Natural killer cell (primary cell): Measurements from ENCODE around the gene VWA7. TPM values are rescaled to one million over a fixed set of nuclear protein-coding genes. Genes with fewer than 3 reads are reported as not detected.

ENCODE experiments used
- ATAC-seq, 3 donors: fragments of 150-1000 bp in 2 of 3; fragments of 200-7000 bp in 1 of 3; cut with Tn5 transposase; 1 replicate in 1 of 3; 2 replicates in 2 of 3; pipeline ENCODE4 v1.10.0; 2021; ENCODE audit warnings: mild to moderate bottlenecking in 2 of 3, moderate library complexity in 2 of 3
- DNase-seq, 2 donors: peaks; one replicate each; pipeline versions ENCODE4 v3.0.0 to v3.0.0-alpha.2; 2013 to 2021; ENCODE audit warnings: mixed read lengths in 1 of 2
- H3K27ac ChIP-seq: one replicate; pipeline ENCODE4 v1.5.1; 2013; ENCODE audit warnings: mild to moderate bottlenecking, low read length
- H3K27me3 ChIP-seq: one replicate; pipeline ENCODE4 v1.6.1; 2013; ENCODE audit warnings: low read length; ENCODE audit not compliant: control insufficient read depth, insufficient read depth
- H3K36me3 ChIP-seq: one replicate; pipeline ENCODE4 v1.6.1; 2013; ENCODE audit warnings: low read length; ENCODE audit not compliant: control insufficient read depth, insufficient read depth
- H3K4me1 ChIP-seq: one replicate; pipeline ENCODE4 v1.6.1; 2013; ENCODE audit warnings: low read length; ENCODE audit not compliant: control insufficient read depth, insufficient read depth
- H3K4me3 ChIP-seq: one replicate; pipeline ENCODE4 v1.5.1; 2013; ENCODE audit warnings: low read length
- H3K9me3 ChIP-seq: one replicate; pipeline ENCODE4 v1.6.1; 2013; ENCODE audit warnings: low read length; ENCODE audit not compliant: control insufficient read depth, insufficient read depth
- H3K27ac Mint-ChIP-seq, 2 donors: one replicate each; pipeline ENCODE4 v1.8.0; 2022; ENCODE audit warnings: mild to moderate bottlenecking in 2 of 2, mixed read lengths in 2 of 2, moderate library complexity in 1 of 2
- H3K27me3 Mint-ChIP-seq, 2 donors: one replicate each; pipeline ENCODE4 v1.8.0; 2022; ENCODE audit warnings: low read depth in 2 of 2, mixed read lengths in 2 of 2
- H3K36me3 Mint-ChIP-seq: one replicate; pipeline ENCODE4 v1.8.0; 2022; ENCODE audit warnings: mixed read lengths
- H3K4me1 Mint-ChIP-seq, 2 donors: one replicate each; pipeline ENCODE4 v1.8.0; 2022; ENCODE audit warnings: mixed read lengths in 2 of 2
- H3K4me3 Mint-ChIP-seq: one replicate; pipeline ENCODE4 v1.8.0; 2022; ENCODE audit warnings: mild to moderate bottlenecking, moderate library complexity, mixed read lengths
- H3K9me3 Mint-ChIP-seq, 2 donors: one replicate each; pipeline ENCODE4 v1.8.0; 2022; ENCODE audit warnings: mixed read lengths in 2 of 2
- CTCF ChIP-seq: fragments of 200-600 bp; IDR thresholded peaks from one replicate; pipeline ENCODE4 v1.8.0; 2022; ENCODE audit warnings: antibody characterized with exemption
- WGBS: methylation state at CpG from one replicate; pipeline ENCODE4 v1.1.7; 2013; ENCODE audit warnings: missing lambda C conversion rate; ENCODE audit not compliant: insufficient coverage; 5-methylcytosine and 5-hydroxymethylcytosine counted together
- intact Hi-C: fragments of 100-400 bp; cut with micrococcal nuclease; formaldehyde crosslinking; loops from one replicate; pipeline ENCODE4 v1.14.2; 2022
- total RNA-seq, 4 donors: library from RNA; stranded (reverse); fragments of 120-200 nt in 1 of 4; gene quantifications; one replicate each; pipeline versions ENCODE4 v1.2.3 to v1.2.4, GENCODE V29; 2013 to 2022

The VWA7 gene
- total RNA-seq, 3 donors from 2014 or later (not counting 1 experiment from before 2014, with no cell fraction given), result 2.4 to 4.7 (median 3.2) TPM

GRCh38 chr6:31719001-31719400 lies 58.1 kb downstream of the VWA7 start:
- WGBS, result 83% methylated on average over 5 of the region's 6 CpGs
- no peak overlapping the region for H3K4me3 Mint-ChIP-seq
- no peak for TF ChIP-seq CTCF
- Histone ChIP-seq H3K9me3 (no peaks in the 10 kb centered on the region), H3K4me3 (no peak overlapping the region), H3K27me3 (no peaks in the 10 kb centered on the region), H3K36me3 (no peaks in the 10 kb centered on the region), H3K4me1 (peaks cover 13% of the 10 kb centered on the region), H3K27ac (no peak overlapping the region)
- no peak overlapping the region for H3K27ac Mint-ChIP-seq
- no peaks in the 10 kb centered on the region for H3K36me3 Mint-ChIP-seq
- no peak for ATAC-seq
- H3K9me3 Mint-ChIP-seq, result no peaks in the 10 kb centered on the region
- peaks cover 0 to 5% of the 10 kb centered on the region in 2 donors for H3K27me3 Mint-ChIP-seq
- DNase-seq, result no peak
- intact Hi-C loops, result no loop called here
- H3K4me1 Mint-ChIP-seq, result peaks cover 8 to 16% of the 10 kb centered on the region in 2 donors

DNA sequence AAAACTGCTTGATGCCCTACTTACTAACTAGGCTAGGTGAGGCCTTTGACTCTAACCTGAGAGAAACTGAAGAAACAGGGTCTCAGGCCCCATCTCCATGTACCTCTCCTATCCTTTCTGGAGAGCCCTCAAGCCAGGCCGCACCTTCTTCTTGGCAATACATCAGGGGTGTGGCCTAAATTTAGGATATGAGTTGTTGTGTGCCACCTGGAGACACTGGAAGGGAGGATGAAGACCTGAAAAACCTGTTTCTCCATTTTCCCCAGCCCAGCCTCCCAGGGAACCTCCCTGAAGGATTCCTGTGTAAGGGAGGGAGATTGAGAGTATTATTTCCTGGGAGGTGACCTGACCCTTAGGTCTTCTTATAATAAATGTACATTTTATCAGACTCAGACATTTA lies 58.9 kb downstream of the VWA7 start:
- H3K4me1 Mint-ChIP-seq, result peaks cover 3 to 8% of the 10 kb centered on the region in 2 donors
- no peak overlapping the region for H3K27ac Mint-ChIP-seq
- no peaks in the 10 kb centered on the region for H3K9me3 Mint-ChIP-seq
- no peaks in the 10 kb centered on the region for H3K36me3 ChIP-seq
- H3K36me3 Mint-ChIP-seq, result no peaks in the 10 kb centered on the region
- peaks cover 5% of the 10 kb centered on the region for H3K4me1 ChIP-seq
- H3K4me3 Mint-ChIP-seq, result no peak overlapping the region
- no peaks in the 10 kb centered on the region for H3K9me3 ChIP-seq
- WGBS, result 80% methylated on average over 1 of the region's 1 CpG
- intact Hi-C loops, result no loop called here
- DNase-seq (no peak), ATAC-seq (no peak)
- no peak for TF ChIP-seq CTCF
- no peak overlapping the region for H3K4me3 ChIP-seq
- H3K27me3 Mint-ChIP-seq, result peaks cover 0 to 6% of the 10 kb centered on the region in 2 donors
- no peak overlapping the region for H3K27ac ChIP-seq
- H3K27me3 ChIP-seq, result no peaks in the 10 kb centered on the region

DNA sequence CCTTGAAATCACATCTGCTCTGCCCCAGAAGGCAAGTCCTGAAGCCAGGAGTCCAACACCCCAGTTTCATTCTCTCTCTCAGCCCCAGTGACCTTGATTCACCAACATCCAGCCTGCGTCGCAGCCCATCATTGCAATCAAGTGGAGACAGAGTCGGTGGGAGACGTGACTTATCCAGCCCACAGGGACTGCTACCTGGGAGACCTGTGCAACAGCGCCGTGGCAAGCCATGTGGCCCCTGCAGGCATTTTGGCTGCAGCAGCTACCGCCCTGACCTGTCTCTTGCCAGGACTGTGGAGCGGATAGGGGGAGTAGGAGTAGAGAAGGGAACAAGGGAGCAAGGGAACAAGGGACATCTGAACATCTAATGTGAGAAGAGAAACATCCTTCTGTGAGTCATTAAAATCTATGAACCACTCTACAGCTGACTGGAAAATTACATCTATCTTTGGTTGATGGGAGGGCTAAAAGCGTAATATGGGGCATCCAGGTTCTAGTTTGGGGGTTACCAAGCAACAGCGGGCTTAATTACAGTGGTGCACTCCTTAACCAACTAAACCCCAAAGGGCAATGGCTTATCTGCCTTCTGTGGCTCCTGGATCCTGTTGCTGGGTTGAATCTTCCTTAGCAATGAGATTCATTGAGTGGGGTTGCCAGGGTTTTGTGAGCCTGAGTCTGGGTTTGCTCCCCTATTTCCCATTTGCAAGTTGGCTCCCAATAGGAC lies 59.5 kb downstream of the VWA7 start:
- no peak overlapping the region for H3K27ac Mint-ChIP-seq
- peaks cover 0 to 6% of the 10 kb centered on the region in 2 donors for H3K27me3 Mint-ChIP-seq
- WGBS, result 97% methylated on average over 10 of the region's 10 CpGs
- no peak for DNase-seq
- TF ChIP-seq CTCF, result no peak
- no peak overlapping the region for H3K4me3 ChIP-seq
- H3K9me3 ChIP-seq, result no peaks in the 10 kb centered on the region
- H3K27ac ChIP-seq, result no peak overlapping the region
- H3K4me3 Mint-ChIP-seq, result no peak overlapping the region
- intact Hi-C loops, result no loop called here
- ATAC-seq, result no peak
- no peaks in the 10 kb centered on the region for H3K36me3 Mint-ChIP-seq
- H3K27me3 ChIP-seq, result no peaks in the 10 kb centered on the region
- peaks cover 0 to 5% of the 10 kb centered on the region in 2 donors for H3K4me1 Mint-ChIP-seq
- H3K9me3 Mint-ChIP-seq, result no peaks in the 10 kb centered on the region
- no peaks in the 10 kb centered on the region for H3K36me3 ChIP-seq
- no peaks in the 10 kb centered on the region for H3K4me1 ChIP-seq

Other genes with a start within 250 kb of the VWA7 start
- not detected for gene MCCD1, start 248.4 kb downstream of the VWA7 start, total RNA-seq
- 100 to 1,000 TPM; 506 to 571 (median 534) TPM for gene DDX39B, start 235.3 kb downstream of the VWA7 start, total RNA-seq
- gene ATP6V1G2, start 230.7 kb downstream of the VWA7 start, total RNA-seq, result 1 to 10 TPM; 1.0 to 2.5 (median 2.1) TPM
- 10 to 100 TPM in 2 of 3 donors, 1 to 10 TPM in 1; 8.1 to 10.9 (median 10.7) TPM for gene NFKBIL1, start 229.7 kb downstream of the VWA7 start, total RNA-seq
- 10 to 100 TPM in 1 of 3 donors, 1 to 10 TPM in 2; 7.6 to 13.1 (median 8.7) TPM for gene LTA, start 205.0 kb downstream of the VWA7 start, total RNA-seq
- gene TNF, start 201.8 kb downstream of the VWA7 start, total RNA-seq, result 10 to 100 TPM; 24.2 to 60.8 (median 46.9) TPM
- gene LTB, start 194.9 kb downstream of the VWA7 start, total RNA-seq, result 10 to 100 TPM; 17.7 to 42.1 (median 32.6) TPM
- gene LST1, start 191.1 kb downstream of the VWA7 start, total RNA-seq, result 100 to 1,000 TPM in 1 of 3 donors, 10 to 100 TPM in 2; 25.4 to 120 (median 50.5) TPM
- 100 to 1,000 TPM; 120 to 173 (median 137) TPM for gene NCR3, start 184.3 kb downstream of the VWA7 start, total RNA-seq
- gene AIF1, start 162.1 kb downstream of the VWA7 start, total RNA-seq, result 10 to 100 TPM in 2 of 3 donors, 1 to 10 TPM in 1; 8.7 to 47.0 (median 17.9) TPM
- gene PRRC2A, start 156.6 kb downstream of the VWA7 start, total RNA-seq, result 100 to 1,000 TPM; 264 to 294 (median 294) TPM
- gene BAG6, start 124.7 kb downstream of the VWA7 start, total RNA-seq, result 100 to 1,000 TPM; 264 to 303 (median 274) TPM
- 1 to 10 TPM; 2.6 to 2.8 (median 2.7) TPM for gene APOM, start 121.4 kb downstream of the VWA7 start, total RNA-seq
- 10 to 100 TPM; 25.9 to 29.9 (median 27.4) TPM for gene C6orf47, start 116.5 kb downstream of the VWA7 start, total RNA-seq
- 10 to 100 TPM; 16.0 to 20.3 (median 18.2) TPM for gene GPANK1, start 112.3 kb downstream of the VWA7 start, total RNA-seq
- gene CSNK2B, start 111.2 kb downstream of the VWA7 start, total RNA-seq, result 100 to 1,000 TPM; 140 to 157 (median 141) TPM
- 10 to 100 TPM; 39.9 to 50.0 (median 46.0) TPM for gene LY6G5B, start 107.4 kb downstream of the VWA7 start, total RNA-seq
- gene LY6G5C, start 96.3 kb downstream of the VWA7 start, total RNA-seq, result 1 to 10 TPM; 2.0 to 7.9 (median 2.7) TPM
- 10 to 100 TPM; 92.0 to 97.6 (median 94.2) TPM for gene ABHD16A, start 74.0 kb downstream of the VWA7 start, total RNA-seq
- 1 to 10 TPM in 2 of 3 donors, under 1 TPM in 1; 0.97 to 3.2 (median 1.4) TPM for gene LY6G6F, start 70.5 kb downstream of the VWA7 start, total RNA-seq
- under 1 TPM in 1 of 3 donors, not detected in 2; 0.94 TPM for gene LY6G6D, start 62.0 kb downstream of the VWA7 start, total RNA-seq
- gene LY6G6C, start 55.6 kb downstream of the VWA7 start, total RNA-seq, result not detected
- gene MPIG6B, start 54.0 kb downstream of the VWA7 start, total RNA-seq, result 10 to 100 TPM in 2 of 3 donors, 1 to 10 TPM in 1; 9.4 to 19.0 (median 12.8) TPM
- 10 to 100 TPM; 22.3 to 36.1 (median 24.6) TPM for gene DDAH2, start 48.0 kb downstream of the VWA7 start, total RNA-seq
- gene CLIC1, start 40.8 kb downstream of the VWA7 start, total RNA-seq, result 100 to 1,000 TPM; 348 to 363 (median 355) TPM
- 10 to 100 TPM; 28.2 to 44.6 (median 43.7) TPM for gene MSH5, start 37.3 kb downstream of the VWA7 start, total RNA-seq
- gene SAPCD1, start 14.7 kb downstream of the VWA7 start, total RNA-seq, result 10 to 100 TPM in 1 of 3 donors, 1 to 10 TPM in 2; 5.4 to 14.5 (median 6.9) TPM
- gene VARS1, start 18.4 kb upstream of the VWA7 start, total RNA-seq, result 10 to 100 TPM; 45.2 to 58.6 (median 49.2) TPM
- 10 to 100 TPM; 28.1 to 34.9 (median 29.2) TPM for gene LSM2, start 29.6 kb upstream of the VWA7 start, total RNA-seq
- gene HSPA1L, start 38.0 kb upstream of the VWA7 start, total RNA-seq, result 1 to 10 TPM; 2.0 to 4.5 (median 3.6) TPM
- 10 to 100 TPM; 24.4 to 34.6 (median 34.5) TPM for gene HSPA1A, start 38.2 kb upstream of the VWA7 start, total RNA-seq
- gene HSPA1B, start 50.4 kb upstream of the VWA7 start, total RNA-seq, result 100 to 1,000 TPM in 1 of 3 donors, 10 to 100 TPM in 1, 1 to 10 TPM in 1; 8.5 to 112 (median 15.3) TPM
- 10 to 100 TPM; 36.1 to 69.6 (median 51.5) TPM for gene NEU1, start 85.5 kb upstream of the VWA7 start, total RNA-seq
- gene SLC44A4, start 101.7 kb upstream of the VWA7 start, total RNA-seq, result under 1 TPM in 1 of 3 donors, not detected in 2; 0.48 TPM
- 10 to 100 TPM; 49.3 to 56.6 (median 55.8) TPM for gene EHMT2, start 120.4 kb upstream of the VWA7 start, total RNA-seq
- under 1 TPM; 0.54 to 0.77 (median 0.63) TPM for gene ZBTB12, start 124.8 kb upstream of the VWA7 start, total RNA-seq
- 1 to 10 TPM in 2 of 3 donors, under 1 TPM in 1; 0.55 to 1.3 (median 1.0) TPM for gene C2, start 150.4 kb upstream of the VWA7 start, total RNA-seq
- gene CFB, start 168.8 kb upstream of the VWA7 start, total RNA-seq, result under 1 TPM in 1 of 3 donors, not detected in 2; 0.45 TPM
- 10 to 100 TPM; 52.6 to 62.3 (median 56.3) TPM for gene NELFE, start 181.6 kb upstream of the VWA7 start, total RNA-seq
- 100 to 1,000 TPM; 119 to 184 (median 151) TPM for gene SKIC2, start 181.8 kb upstream of the VWA7 start, total RNA-seq
- gene DXO, start 194.8 kb upstream of the VWA7 start, total RNA-seq, result 10 to 100 TPM; 37.9 to 54.3 (median 49.0) TPM
- 1 to 10 TPM; 5.0 to 8.2 (median 5.4) TPM for gene C4A, start 204.7 kb upstream of the VWA7 start, total RNA-seq
- gene C4B, start 237.5 kb upstream of the VWA7 start, total RNA-seq, result 1 to 10 TPM; 4.0 to 5.1 (median 4.6) TPM